ENCODE results near the gene MLST8.
"Not testable (repeated sequence)": the region's sequence is repeated elsewhere in the genome, so short reads cannot be mapped to it uniquely, and the experiment has no call there.

MLST8 gene

DNA sequence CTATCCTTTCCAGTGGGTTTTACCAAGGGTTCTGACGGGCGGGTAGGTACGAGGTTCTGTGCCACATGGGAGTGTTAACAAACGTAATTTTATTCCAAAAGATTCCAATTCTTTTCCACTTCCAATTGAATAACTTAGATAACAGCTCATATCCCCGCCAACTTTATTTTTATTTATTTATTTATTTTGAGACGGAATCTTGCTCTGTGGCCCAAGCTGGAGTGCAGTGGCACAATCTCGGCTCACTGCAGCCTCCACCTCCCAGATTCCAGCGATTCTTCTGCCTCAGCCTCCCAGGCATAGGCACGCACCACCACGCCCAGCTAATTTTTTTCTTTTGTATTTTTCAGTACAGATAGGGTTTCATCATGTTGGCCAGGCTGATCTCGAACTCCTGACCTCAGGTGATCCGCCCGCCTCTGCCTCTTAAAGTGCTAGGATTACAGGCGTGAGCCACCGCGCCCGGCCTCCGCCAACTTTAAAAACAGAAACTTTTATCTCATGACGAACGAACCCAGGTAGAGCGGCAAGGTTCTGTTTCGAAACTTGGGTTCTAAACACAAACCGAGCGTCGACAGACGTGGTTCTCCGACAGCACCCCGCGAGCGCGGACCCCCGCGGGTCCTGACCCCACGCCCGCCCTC is 45.5 kb downstream of the MLST8 start:
- no peak for DNase-seq

DNA sequence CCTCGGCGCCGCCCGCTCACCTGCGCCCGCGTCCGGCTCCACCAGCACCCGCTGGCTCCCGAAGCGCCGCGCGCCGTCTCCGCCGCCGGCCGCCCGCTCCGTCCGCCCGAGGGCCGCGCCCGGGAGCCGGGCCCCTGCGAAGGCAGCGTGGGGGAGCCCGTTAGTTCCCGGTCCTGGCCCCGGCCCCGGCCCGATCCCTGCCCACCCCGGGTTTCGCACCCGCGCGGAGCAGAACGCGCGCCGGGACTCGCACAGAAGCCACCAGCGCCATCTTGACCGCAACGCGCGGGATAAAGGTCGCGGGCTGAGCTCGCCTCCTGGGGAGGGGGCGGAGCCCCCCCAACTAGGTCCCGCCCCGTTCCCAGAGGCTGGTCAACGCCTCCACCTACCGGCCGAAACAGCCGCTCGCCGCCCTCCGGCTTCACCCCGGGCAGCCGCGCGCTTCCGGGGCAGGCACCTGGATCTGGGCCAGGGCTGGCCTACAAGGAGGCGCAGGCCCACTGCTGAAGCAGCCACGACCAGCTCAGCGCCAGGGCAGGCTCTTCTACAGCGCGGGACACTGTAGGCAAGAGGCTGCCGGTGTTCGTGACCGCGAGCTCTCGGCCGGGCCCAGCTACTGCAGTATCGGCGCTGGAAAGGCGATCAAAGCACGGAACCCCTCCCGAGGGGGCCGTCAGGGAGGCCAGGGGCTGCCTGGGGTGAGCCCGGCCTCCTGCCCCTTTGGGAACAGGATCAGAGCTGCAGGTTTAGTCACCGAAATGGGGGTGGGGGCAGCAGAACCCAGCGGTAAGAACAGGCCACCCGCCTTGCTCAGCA is 46.2 kb downstream of the MLST8 start, which contains the start of gene ECI1:
Gene ECI1, minus strand, starts transcription at position 292 of the 816 bp plus-strand sequence. Its CDS starts 21 bp downstream, at position 271.
- peak; percentile 79 for DNase-seq

DNA sequence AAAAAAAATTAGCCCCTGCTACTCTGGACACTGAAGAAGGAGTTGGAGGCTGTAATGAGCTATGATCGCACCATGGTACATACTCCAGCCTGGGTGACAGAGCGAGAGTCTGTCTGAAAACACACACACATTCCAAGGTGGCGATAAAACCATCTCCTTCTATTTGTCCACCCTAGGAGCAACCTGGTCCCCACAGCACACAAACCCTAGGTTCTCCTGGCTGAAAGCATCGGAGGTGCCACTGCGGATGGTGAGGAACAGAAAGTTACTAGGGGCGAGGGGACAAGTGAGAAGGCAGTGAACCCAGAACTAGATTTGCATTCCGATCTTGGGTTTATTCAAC is 47.5 kb downstream of the MLST8 start:
- DNase-seq, result no peak

DNA sequence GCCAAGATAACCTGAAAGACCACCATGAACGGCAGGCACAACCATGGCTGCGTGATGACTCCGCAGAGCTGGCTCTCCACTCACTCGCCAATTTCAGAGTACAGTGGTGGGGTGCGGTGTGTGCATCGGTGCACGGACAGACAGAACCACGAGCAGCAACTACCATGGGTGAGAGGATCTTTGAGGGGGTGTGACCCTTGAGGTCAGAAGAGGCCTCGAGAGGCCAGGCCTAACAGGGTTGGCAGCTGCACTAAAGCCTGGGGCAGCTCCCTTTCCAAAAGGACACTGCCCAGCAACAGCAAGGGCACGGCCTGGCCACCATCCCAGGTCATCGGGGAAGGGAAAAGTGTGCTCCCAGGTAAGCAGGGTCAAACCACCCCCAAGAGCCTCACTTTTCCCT is 48.0 kb downstream of the MLST8 start:
- DNase-seq, result no peak

DNA sequence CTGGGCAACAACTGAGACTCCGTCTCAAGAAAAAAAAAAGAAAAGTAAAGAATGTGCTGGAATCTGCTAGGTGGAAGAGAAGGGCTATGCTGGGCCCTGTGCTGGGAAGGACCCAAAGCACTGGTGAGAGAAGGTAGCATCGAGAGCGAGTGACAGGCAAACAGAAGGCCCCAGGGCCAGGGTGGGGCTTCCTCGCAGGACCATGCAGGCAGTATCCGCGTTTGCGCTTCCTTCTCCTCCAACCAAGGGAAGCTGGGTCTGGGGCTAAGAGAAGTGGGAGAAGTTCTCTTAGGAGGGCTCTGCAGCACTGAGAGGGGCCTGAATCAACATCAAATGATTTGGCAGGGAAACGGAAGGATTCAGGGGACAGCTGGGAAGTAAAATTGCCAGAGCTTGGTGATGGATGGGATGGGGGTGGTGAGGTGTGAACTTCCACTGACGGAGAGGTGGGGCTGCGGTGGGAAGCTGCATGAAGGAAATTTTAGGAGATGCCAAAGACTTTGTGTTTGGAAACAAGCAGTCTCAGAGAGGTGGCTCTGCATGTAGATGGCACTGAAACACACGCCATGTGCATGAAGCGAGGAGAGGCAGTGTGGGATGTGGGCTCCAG is 51.4 kb downstream of the MLST8 start:
- no peak for DNase-seq

DNA sequence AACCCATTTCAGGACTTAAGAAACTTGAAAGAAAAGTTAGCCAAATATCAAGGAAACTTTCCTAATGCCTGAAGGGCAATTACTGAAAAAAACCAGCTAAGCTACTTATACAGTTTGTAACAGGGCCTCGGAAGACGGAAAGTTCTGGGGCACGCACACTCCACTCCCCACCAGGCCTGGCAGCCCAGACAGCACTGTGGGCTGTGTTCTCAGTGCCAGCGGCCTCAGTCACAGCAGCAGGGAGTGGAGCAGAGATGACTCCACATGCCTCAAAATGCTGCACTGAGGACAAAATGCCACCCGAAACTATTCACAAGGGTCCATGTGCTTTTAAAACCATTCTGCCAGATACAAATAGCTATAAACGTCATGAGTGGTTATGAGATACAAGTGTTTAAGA is 52.5 kb downstream of the MLST8 start:
- no peak for DNase-seq

DNA sequence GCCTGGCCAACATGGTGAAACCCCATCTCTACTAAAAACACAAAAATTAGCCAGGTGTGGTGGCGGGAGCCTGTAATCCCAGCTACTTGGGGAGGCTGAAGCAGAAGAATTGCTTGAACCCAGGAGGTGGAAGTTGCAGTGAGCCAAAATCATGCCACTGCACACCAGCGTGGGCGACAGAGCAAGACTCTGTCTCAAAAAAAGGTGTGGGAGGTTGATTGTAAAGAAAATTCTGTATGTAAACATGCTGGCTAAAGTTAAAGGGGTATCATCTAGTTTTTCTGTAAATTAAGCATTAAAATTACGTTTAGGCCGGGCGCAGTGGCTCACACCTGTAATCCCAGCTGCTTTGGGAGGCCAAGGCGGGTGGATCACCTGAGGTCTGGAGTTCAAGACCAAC is 53.3 kb downstream of the MLST8 start:
- DNase-seq, result not testable (repeated sequence)

All from NCI-H1436 (cell line).